Measurements from ENCODE around the gene GSTO1.

The GSTO1 gene

GRCh38 chr10:104252368-104252767, 2.3 kb upstream of the GSTO1 start:
- Histone ChIP-seq H3K27me3 (ENCODE audit: control insufficient read depth, insufficient read depth, low read length) (no peaks in the 10 kb centered on the region), H3K36me3 (ENCODE audit: insufficient read depth, low read length) (peaks cover 7% of the 10 kb centered on the region), H3K9me3 (replicated peaks; ENCODE audit: low read length) (no peaks in the 10 kb centered on the region), H3K4me1 (ENCODE audit: control insufficient read depth, insufficient read depth, low read length) (peaks cover 21% of the 10 kb centered on the region), H3K9ac (ENCODE audit: low read depth, low read length) (no peak overlapping the region), H3K4me2 (ENCODE audit: low read length) (no peak overlapping the region), H3K4me3 (ENCODE audit: low read length) (no peak overlapping the region)

GRCh38 chr10:104253106-104253505, 1.6 kb upstream of the GSTO1 start:
- peaks cover 28% of the 10 kb centered on the region for H3K4me1 ChIP-seq (ENCODE audit: control insufficient read depth, insufficient read depth, low read length)
- no peak overlapping the region for H3K9ac ChIP-seq (ENCODE audit: low read depth, low read length)

GRCh38 chr10:104253606-104254410, 884 bp upstream of the GSTO1 start:
- Histone ChIP-seq H3K4me2 (ENCODE audit: low read length) (peak overlapping the region; percentile 94), H3K9ac (ENCODE audit: low read depth, low read length) (peak overlapping the region; percentile 97), H3K4me1 (ENCODE audit: control insufficient read depth, insufficient read depth, low read length) (peaks cover 34% of the 10 kb centered on the region), H3K4me3 (ENCODE audit: low read length) (peak overlapping the region; percentile 79), H3K36me3 (ENCODE audit: insufficient read depth, low read length) (peaks cover 21% of the 10 kb centered on the region), H3K27me3 (ENCODE audit: control insufficient read depth, insufficient read depth, low read length) (no peaks in the 10 kb centered on the region), H3K9me3 (replicated peaks; ENCODE audit: low read length) (no peaks in the 10 kb centered on the region)

More at GRCh38 chr10:104253106-104253505, 1.6 kb upstream of the GSTO1 start:
- H3K4me2 ChIP-seq (ENCODE audit: low read length): no peak overlapping the region
- H3K9me3 ChIP-seq (replicated peaks; ENCODE audit: low read length): no peaks in the 10 kb centered on the region
- no peak overlapping the region for H3K4me3 ChIP-seq (ENCODE audit: low read length)
- peaks cover 15% of the 10 kb centered on the region for H3K36me3 ChIP-seq (ENCODE audit: insufficient read depth, low read length)
- no peaks in the 10 kb centered on the region for H3K27me3 ChIP-seq (ENCODE audit: control insufficient read depth, insufficient read depth, low read length)

GRCh38 chr10:104255311-104255981, 754 bp downstream of the GSTO1 start:
- Histone ChIP-seq H3K4me1 (ENCODE audit: control insufficient read depth, insufficient read depth, low read length) (peaks cover 51% of the 10 kb centered on the region), H3K27me3 (ENCODE audit: control insufficient read depth, insufficient read depth, low read length) (no peaks in the 10 kb centered on the region), H3K36me3 (ENCODE audit: insufficient read depth, low read length) (peaks cover 38% of the 10 kb centered on the region), H3K9ac (ENCODE audit: low read depth, low read length) (peak overlapping the region; percentile 97), H3K9me3 (replicated peaks; ENCODE audit: low read length) (no peaks in the 10 kb centered on the region), H3K4me3 (ENCODE audit: low read length) (peak overlapping the region; percentile 79), H3K4me2 (ENCODE audit: low read length) (peak overlapping the region; percentile 94)

GRCh38 chr10:104256335-104256961, 1.8 kb downstream of the GSTO1 start:
- Histone ChIP-seq H3K27me3 (ENCODE audit: control insufficient read depth, insufficient read depth, low read length) (no peaks in the 10 kb centered on the region), H3K4me2 (ENCODE audit: low read length) (peak overlapping the region; percentile 94), H3K4me1 (ENCODE audit: control insufficient read depth, insufficient read depth, low read length) (peaks cover 61% of the 10 kb centered on the region), H3K36me3 (ENCODE audit: insufficient read depth, low read length) (peaks cover 45% of the 10 kb centered on the region), H3K4me3 (ENCODE audit: low read length) (peak overlapping the region; percentile 79), H3K9me3 (replicated peaks; ENCODE audit: low read length) (no peaks in the 10 kb centered on the region), H3K9ac (ENCODE audit: low read depth, low read length) (peak overlapping the region; percentile 97)

GRCh38 chr10:104257235-104257634, 2.5 kb downstream of the GSTO1 start:
- Histone ChIP-seq H3K9ac (ENCODE audit: low read depth, low read length) (peak overlapping the region; percentile 97), H3K36me3 (ENCODE audit: insufficient read depth, low read length) (peaks cover 53% of the 10 kb centered on the region)

GRCh38 chr10:104258209-104258608, 3.5 kb downstream of the GSTO1 start:
- Histone ChIP-seq H3K4me2 (ENCODE audit: low read length) (peak overlapping the region; percentile 13), H3K9ac (ENCODE audit: low read depth, low read length) (no peak overlapping the region), H3K4me3 (ENCODE audit: low read length) (no peak overlapping the region), H3K9me3 (replicated peaks; ENCODE audit: low read length) (no peaks in the 10 kb centered on the region), H3K27me3 (ENCODE audit: control insufficient read depth, insufficient read depth, low read length) (no peaks in the 10 kb centered on the region), H3K4me1 (ENCODE audit: control insufficient read depth, insufficient read depth, low read length) (peaks cover 67% of the 10 kb centered on the region), H3K36me3 (ENCODE audit: insufficient read depth, low read length) (peaks cover 62% of the 10 kb centered on the region)

More at GRCh38 chr10:104257235-104257634, 2.5 kb downstream of the GSTO1 start:
- H3K27me3 ChIP-seq (ENCODE audit: control insufficient read depth, insufficient read depth, low read length): no peaks in the 10 kb centered on the region
- H3K9me3 ChIP-seq (replicated peaks; ENCODE audit: low read length): no peaks in the 10 kb centered on the region
- H3K4me2 ChIP-seq (ENCODE audit: low read length): peak overlapping the region; percentile 94
- peak overlapping the region; percentile 79 for H3K4me3 ChIP-seq (ENCODE audit: low read length)
- peaks cover 67% of the 10 kb centered on the region for H3K4me1 ChIP-seq (ENCODE audit: control insufficient read depth, insufficient read depth, low read length)

GRCh38 chr10:104259456-104259855, 4.8 kb downstream of the GSTO1 start:
- Histone ChIP-seq H3K4me1 (ENCODE audit: control insufficient read depth, insufficient read depth, low read length) (peaks cover 59% of the 10 kb centered on the region), H3K9me3 (replicated peaks; ENCODE audit: low read length) (no peaks in the 10 kb centered on the region), H3K4me3 (ENCODE audit: low read length) (no peak overlapping the region), H3K9ac (ENCODE audit: low read depth, low read length) (peak overlapping the region; percentile 44), H3K36me3 (ENCODE audit: insufficient read depth, low read length) (peaks cover 74% of the 10 kb centered on the region), H3K27me3 (ENCODE audit: control insufficient read depth, insufficient read depth, low read length) (no peaks in the 10 kb centered on the region), H3K4me2 (ENCODE audit: low read length) (peak overlapping the region; percentile 10)

GRCh38 chr10:104259999-104260774, 5.5 kb downstream of the GSTO1 start:
- Histone ChIP-seq H3K4me3 (ENCODE audit: low read length) (peak overlapping the region; percentile 14), H3K9ac (ENCODE audit: low read depth, low read length) (peak overlapping the region; percentile 44)

GRCh38 chr10:104260775-104261115, 6.1 kb downstream of the GSTO1 start:
- H3K4me1 ChIP-seq (ENCODE audit: control insufficient read depth, insufficient read depth, low read length): peaks cover 58% of the 10 kb centered on the region
- H3K4me2 ChIP-seq (ENCODE audit: low read length): peak overlapping the region; percentile 57
- H3K27me3 ChIP-seq (ENCODE audit: control insufficient read depth, insufficient read depth, low read length): no peaks in the 10 kb centered on the region
- H3K4me3 ChIP-seq (ENCODE audit: low read length): no peak overlapping the region
- H3K9ac ChIP-seq (ENCODE audit: low read depth, low read length): peak overlapping the region; percentile 44
- H3K9me3 ChIP-seq (replicated peaks; ENCODE audit: low read length): no peaks in the 10 kb centered on the region
- peaks cover 87% of the 10 kb centered on the region for H3K36me3 ChIP-seq (ENCODE audit: insufficient read depth, low read length)

More at GRCh38 chr10:104259999-104260774, 5.5 kb downstream of the GSTO1 start:
- Histone ChIP-seq H3K27me3 (ENCODE audit: control insufficient read depth, insufficient read depth, low read length) (no peaks in the 10 kb centered on the region), H3K4me1 (ENCODE audit: control insufficient read depth, insufficient read depth, low read length) (peaks cover 58% of the 10 kb centered on the region), H3K36me3 (ENCODE audit: insufficient read depth, low read length) (peaks cover 82% of the 10 kb centered on the region), H3K9me3 (replicated peaks; ENCODE audit: low read length) (no peaks in the 10 kb centered on the region), H3K4me2 (ENCODE audit: low read length) (peak overlapping the region; percentile 57)

- peaks cover 49% of the 10 kb centered on the region for H3K4me1 ChIP-seq (ENCODE audit: control insufficient read depth, insufficient read depth, low read length)
- H3K9me3 ChIP-seq (replicated peaks; ENCODE audit: low read length): no peaks in the 10 kb centered on the region
- peaks cover 95% of the 10 kb centered on the region for H3K36me3 ChIP-seq (ENCODE audit: insufficient read depth, low read length)
- H3K9ac ChIP-seq (ENCODE audit: low read depth, low read length): no peak overlapping the region
- H3K4me3 ChIP-seq (ENCODE audit: low read length): no peak overlapping the region
- H3K27me3 ChIP-seq (ENCODE audit: control insufficient read depth, insufficient read depth, low read length): no peaks in the 10 kb centered on the region
- H3K4me2 ChIP-seq (ENCODE audit: low read length): no peak overlapping the region
Observed at GRCh38 chr10:104262055-104262454, 7.4 kb downstream of the GSTO1 start.
